Measurements from ENCODE around the gene SLC8A2.

SLC8A2 gene

DNA sequence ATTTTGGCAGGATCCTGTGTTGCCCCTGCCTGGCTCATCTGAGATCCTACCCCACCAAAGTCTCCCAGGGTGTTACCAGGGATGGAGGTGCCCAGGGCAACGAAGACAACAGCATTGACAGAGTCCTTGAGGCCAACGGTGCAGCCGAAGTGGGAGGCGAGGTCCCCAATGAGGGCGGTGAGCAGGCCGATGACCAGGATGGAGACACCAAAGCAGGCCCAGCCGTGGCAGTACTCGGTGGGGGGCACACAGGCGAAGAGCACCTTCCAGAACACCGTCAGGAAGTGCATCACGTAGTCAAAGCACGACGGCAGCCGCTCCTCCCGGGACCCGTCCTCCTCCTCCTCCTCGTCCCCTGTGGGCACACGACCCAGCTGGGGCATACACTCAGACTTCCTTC lies 39.6 kb downstream of the SLC8A2 start:
- no peak for TF ChIP-seq ZBTB7A (IDR thresholded peaks at IDR 0.05; ENCODE audit: low read depth)
- no peak for TF ChIP-seq CREB1 (IDR thresholded peaks at IDR 0.05; ENCODE audit: low read depth)
- no peak for TF ChIP-seq RAD21 (IDR thresholded peaks at IDR 0.05; ENCODE audit: low read depth)

DNA sequence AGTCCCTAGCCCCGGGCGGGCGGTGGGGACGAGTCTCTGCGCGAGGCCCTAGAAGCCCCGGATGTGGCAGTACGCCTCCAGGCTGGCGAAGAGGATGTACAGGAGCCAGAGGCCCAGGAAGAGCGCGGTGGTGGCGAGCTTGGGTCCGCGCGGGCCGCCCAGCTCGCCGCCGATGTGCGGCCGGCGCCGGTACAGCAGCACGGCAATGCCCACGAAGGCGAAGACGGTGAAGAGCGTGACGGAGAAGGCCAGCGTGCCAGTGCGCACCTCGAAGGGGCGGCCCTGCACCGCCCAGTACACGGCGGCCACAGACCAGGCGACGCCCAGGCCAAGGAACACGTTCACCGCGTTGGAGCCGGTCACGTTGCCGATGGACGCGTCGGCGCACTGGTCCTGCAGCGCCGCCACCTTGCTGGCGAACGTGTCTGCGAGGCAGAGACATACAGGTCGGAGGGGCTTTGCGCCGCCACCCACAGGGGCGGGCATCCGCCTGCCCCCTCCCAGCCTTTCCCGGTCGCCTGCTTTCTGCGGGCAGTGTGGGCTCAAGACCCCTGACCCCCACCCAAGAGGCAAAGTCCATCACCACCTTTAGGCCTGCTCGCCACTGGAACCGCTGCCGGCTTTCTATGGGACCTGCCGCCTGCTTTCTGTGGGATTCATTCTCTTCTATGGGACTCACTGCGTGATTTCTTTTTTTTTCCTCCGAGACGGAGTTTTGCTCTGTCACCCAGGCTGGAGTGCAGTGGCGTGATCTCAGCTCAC lies 41.5 kb downstream of the SLC8A2 start:
- TF ChIP-seq YY1 (IDR thresholded peaks at IDR 0.05; ENCODE audit: low read depth) (no peak), EP300 (IDR thresholded peaks at IDR 0.05; ENCODE audit: borderline replicate concordance) (no peak), NFIC (IDR thresholded peaks at IDR 0.05) (no peak), TCF12 (IDR thresholded peaks at IDR 0.05; ENCODE audit: low read depth) (no peak), TEAD4 (IDR thresholded peaks at IDR 0.05) (no peak), CREB1 (IDR thresholded peaks at IDR 0.05; ENCODE audit: low read depth) (no peak), RAD21 (IDR thresholded peaks at IDR 0.05; ENCODE audit: low read depth) (no peak), ZBTB7A (IDR thresholded peaks at IDR 0.05; ENCODE audit: low read depth) (no peak), FOXM1 (IDR thresholded peaks at IDR 0.05; ENCODE audit: borderline replicate concordance, low read depth) (no peak), EGR1 (IDR thresholded peaks at IDR 0.05) (no peak), MAX (IDR thresholded peaks at IDR 0.05) (no peak), REST (IDR thresholded peaks at IDR 0.05; ENCODE audit: low read depth) (no peak), CEBPB (IDR thresholded peaks at IDR 0.05) (no peak), TAF1 (IDR thresholded peaks at IDR 0.05; ENCODE audit: low read depth) (no peak), USF1 (IDR thresholded peaks at IDR 0.05) (no peak)

DNA sequence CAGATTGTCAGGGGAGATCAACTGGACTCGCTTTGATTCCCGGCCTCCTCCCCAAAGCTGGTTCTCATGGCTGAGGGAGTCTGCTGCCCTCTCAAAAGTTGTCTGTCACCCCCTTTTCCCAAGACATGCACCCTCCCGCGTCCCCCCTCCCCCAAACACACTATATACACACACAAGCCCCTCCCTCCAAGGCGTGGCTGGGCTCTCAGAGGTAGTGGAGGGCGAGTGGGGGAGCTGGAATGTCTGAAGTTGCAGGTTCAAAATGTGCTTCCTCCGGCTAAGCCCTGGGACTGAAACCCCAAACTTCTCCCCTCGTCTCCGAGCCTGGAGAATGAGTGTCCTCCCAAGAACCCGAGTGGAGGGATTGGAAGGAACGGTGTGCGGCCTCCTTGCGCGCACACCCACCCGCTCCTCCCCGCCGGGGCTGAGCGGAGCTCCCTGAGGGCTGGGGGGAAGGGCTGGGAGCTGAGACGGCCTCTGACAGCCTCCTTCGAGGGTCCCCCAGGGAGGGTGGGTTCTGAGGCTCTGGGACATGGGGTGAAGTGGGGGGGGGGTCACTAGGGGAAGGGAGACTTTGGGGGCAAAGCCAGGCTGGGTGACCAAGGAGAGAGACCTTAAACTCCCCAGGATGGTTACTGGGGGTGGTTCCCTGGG lies 42.4 kb downstream of the SLC8A2 start:
- no peak for TF ChIP-seq RAD21 (IDR thresholded peaks at IDR 0.05; ENCODE audit: low read depth)
- TF ChIP-seq YY1 (IDR thresholded peaks at IDR 0.05; ENCODE audit: low read depth): no peak
- no peak for TF ChIP-seq ZBTB7A (IDR thresholded peaks at IDR 0.05; ENCODE audit: low read depth)
- no peak for TF ChIP-seq TEAD4 (IDR thresholded peaks at IDR 0.05)
- no peak for TF ChIP-seq CREB1 (IDR thresholded peaks at IDR 0.05; ENCODE audit: low read depth)
- TF ChIP-seq TCF12 (IDR thresholded peaks at IDR 0.05; ENCODE audit: low read depth): no peak
- TF ChIP-seq USF1 (IDR thresholded peaks at IDR 0.05): no peak
- TF ChIP-seq NFIC (IDR thresholded peaks at IDR 0.05): no peak
- TF ChIP-seq CEBPB (IDR thresholded peaks at IDR 0.05): no peak
- TF ChIP-seq REST (IDR thresholded peaks at IDR 0.05; ENCODE audit: low read depth): no peak
- TF ChIP-seq EP300 (IDR thresholded peaks at IDR 0.05; ENCODE audit: borderline replicate concordance): no peak
- TF ChIP-seq TAF1 (IDR thresholded peaks at IDR 0.05; ENCODE audit: low read depth): no peak

DNA sequence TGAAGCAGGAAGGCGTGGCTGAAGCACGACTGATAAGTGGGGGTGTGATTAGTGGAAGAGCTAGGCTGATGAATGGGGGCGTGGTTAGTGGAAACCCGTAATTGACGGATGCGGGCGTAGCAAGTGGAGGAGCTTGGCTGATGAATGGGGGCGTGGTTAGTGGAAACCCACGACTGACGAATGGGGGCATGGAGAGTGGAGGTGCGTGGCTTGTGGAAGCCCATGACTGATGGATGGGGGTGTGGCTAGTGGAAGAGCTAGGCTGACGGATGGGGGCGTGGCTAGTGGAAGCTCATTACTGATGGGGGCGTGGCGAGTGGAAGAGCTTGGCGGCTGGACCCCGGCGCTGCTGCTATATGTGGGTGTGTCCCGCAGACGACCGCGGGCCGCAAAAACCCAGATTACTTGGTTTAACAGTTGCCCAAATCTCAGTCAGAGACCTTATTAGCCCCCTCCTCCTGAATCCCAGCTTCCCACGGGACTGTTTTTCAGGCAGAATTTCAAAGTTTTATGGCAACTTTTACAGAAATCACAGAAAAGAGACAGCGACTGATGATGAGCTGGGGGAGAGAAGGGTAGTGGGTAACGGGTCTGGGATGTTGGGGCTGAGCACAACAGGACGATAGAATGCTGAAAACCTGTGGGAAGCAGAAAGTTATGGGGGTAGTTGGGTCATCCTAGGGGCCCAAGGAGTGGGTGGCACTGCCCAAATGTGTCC lies 43.4 kb downstream of the SLC8A2 start:
- TF ChIP-seq MAX (IDR thresholded peaks at IDR 0.05) (peak; percentile 30; the same call in 1 of the 2 replicates), RAD21 (IDR thresholded peaks at IDR 0.05; ENCODE audit: low read depth) (no peak)

GRCh38 chr19:47427241-47428176 lies 44.2 kb downstream of the SLC8A2 start:
- TF ChIP-seq RAD21 (IDR thresholded peaks at IDR 0.05; ENCODE audit: low read depth) (peak; percentile 91), NFIC (IDR thresholded peaks at IDR 0.05) (no peak), YY1 (IDR thresholded peaks at IDR 0.05; ENCODE audit: low read depth) (no peak), CREB1 (IDR thresholded peaks at IDR 0.05; ENCODE audit: low read depth) (no peak), REST (IDR thresholded peaks at IDR 0.05; ENCODE audit: low read depth) (no peak), ZBTB7A (IDR thresholded peaks at IDR 0.05; ENCODE audit: low read depth) (no peak), EGR1 (IDR thresholded peaks at IDR 0.05) (0 out of 2 replicates have a peak, but pooled peaks have one; percentile 8), CEBPB (IDR thresholded peaks at IDR 0.05) (no peak), USF1 (IDR thresholded peaks at IDR 0.05) (no peak), TEAD4 (IDR thresholded peaks at IDR 0.05) (no peak)

All from Ishikawa (cell line).